ENCODE data around the gene SSBP1. TPM values are rescaled to one million over a fixed set of nuclear protein-coding genes. Genes with fewer than 3 reads are reported as not detected.

SSBP1 gene
- total RNA-seq, 1 experiment from 2014 or later = 269 TPM

DNA sequence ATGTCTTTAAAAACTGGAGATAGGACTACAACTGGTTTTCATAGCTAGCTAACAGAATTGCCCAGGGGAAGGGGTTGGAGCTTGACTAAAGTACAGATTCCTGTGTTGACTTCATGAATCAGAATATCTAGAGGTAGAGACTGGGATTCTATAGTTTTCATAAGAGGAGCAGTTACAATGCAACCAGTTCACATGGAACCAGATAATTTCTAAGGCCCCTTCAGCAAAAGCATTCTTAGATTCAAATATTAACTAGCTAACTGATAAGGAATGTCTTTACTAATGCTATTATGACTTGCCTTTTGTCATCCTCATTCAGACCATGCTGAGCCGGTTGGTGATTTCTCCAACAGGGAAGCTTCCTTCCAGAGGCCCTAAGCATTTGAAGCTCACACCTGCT, 24.3 kb upstream of the SSBP1 start:
- Histone ChIP-seq H3K27ac (ENCODE audit: low read length) (no peak overlapping the region), H3F3A (ENCODE audit: low read length, unreplicated experiment) (no peaks in the 10 kb centered on the region), H3K9ac (ENCODE audit: low read length) (no peak overlapping the region), H3K9me2 (replicated peaks; ENCODE audit: low read length) (no peaks in the 10 kb centered on the region), H2AFZ (ENCODE audit: low read length) (no peak overlapping the region), H3K36me3 (ENCODE audit: low read depth, low read length) (no peaks in the 10 kb centered on the region), H3K4me3 (ENCODE audit: low read length) (no peak overlapping the region), H3K9me3 (ENCODE audit: low read length) (no peaks in the 10 kb centered on the region), H3K4me2 (ENCODE audit: low read length) (no peak overlapping the region), H3K4me1 (ENCODE audit: insufficient read depth, low read length) (no peaks in the 10 kb centered on the region), H3K79me2 (ENCODE audit: low read length) (no peaks in the 10 kb centered on the region), H4K20me1 (ENCODE audit: low read length) (no peaks in the 10 kb centered on the region), H3K27me3 (ENCODE audit: low read length) (0 out of 2 replicates have a peak, but pooled peaks cover 10% of the 10 kb centered on the region)
- POLR2A ChIA-PET (ENCODE audit: unreplicated experiment) = interaction anchor here (0.7 kb wide), 1 partner anchor 699 kb away, joined by 4 read pairs; the partner anchor contains the start of gene MRPS33
- CTCF ChIA-PET = no interaction called here
- intact Hi-C loops (cut with micrococcal nuclease) = no loop called here
- no peak for ATAC-seq
- BruUV-seq (replicated peaks) = no TSS peak
- TF ChIP-seq EZH2 (IDR thresholded peaks at IDR 0.05; ENCODE audit: low read length, unreplicated experiment) (no peak), EZH2phosphoT487 (IDR thresholded peaks at IDR 0.05; ENCODE audit: borderline replicate concordance, low read length) (no peak)
- TF ChIP-seq, protein P1, sequence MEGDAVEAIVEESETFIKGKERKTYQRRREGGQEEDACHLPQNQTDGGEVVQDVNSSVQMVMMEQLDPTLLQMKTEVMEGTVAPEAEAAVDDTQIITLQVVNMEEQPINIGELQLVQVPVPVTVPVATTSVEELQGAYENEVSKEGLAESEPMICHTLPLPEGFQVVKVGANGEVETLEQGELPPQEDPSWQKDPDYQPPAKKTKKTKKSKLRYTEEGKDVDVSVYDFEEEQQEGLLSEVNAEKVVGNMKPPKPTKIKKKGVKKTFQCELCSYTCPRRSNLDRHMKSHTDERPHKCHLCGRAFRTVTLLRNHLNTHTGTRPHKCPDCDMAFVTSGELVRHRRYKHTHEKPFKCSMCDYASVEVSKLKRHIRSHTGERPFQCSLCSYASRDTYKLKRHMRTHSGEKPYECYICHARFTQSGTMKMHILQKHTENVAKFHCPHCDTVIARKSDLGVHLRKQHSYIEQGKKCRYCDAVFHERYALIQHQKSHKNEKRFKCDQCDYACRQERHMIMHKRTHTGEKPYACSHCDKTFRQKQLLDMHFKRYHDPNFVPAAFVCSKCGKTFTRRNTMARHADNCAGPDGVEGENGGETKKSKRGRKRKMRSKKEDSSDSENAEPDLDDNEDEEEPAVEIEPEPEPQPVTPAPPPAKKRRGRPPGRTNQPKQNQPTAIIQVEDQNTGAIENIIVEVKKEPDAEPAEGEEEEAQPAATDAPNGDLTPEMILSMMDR (conservative IDR thresholded peaks at IDR 0.05; ENCODE audit: low read depth, low read length) = no peak
- no peak for DNase-seq

DNA sequence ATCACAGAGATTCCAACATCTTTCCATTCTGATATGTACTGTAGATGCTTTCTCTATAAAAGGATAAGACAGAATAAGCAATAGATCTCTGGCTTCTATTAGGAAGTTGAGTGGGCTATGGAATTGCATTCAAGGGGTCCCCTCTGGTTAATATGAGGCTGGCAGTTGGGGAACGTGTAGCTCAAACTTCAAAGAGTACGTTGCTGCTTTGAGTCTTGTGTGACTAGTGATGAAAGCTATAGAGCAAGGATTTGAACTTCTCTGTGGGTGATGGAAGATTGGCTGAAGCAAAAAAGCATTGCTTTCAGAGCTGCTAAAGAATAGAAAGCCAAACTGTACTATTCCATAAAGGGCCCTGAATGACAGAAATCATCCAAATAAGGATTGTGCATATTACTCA, 23.6 kb upstream of the SSBP1 start:
- Histone ChIP-seq H3K27ac (ENCODE audit: low read length) (no peak overlapping the region), H3K9me3 (ENCODE audit: low read length) (no peaks in the 10 kb centered on the region), H3K79me2 (ENCODE audit: low read length) (no peaks in the 10 kb centered on the region), H3K9ac (ENCODE audit: low read length) (no peak overlapping the region), H3K4me3 (ENCODE audit: low read length) (no peak overlapping the region), H3K4me1 (ENCODE audit: insufficient read depth, low read length) (no peaks in the 10 kb centered on the region), H2AFZ (ENCODE audit: low read length) (no peak overlapping the region), H3K36me3 (ENCODE audit: low read depth, low read length) (no peaks in the 10 kb centered on the region), H3F3A (ENCODE audit: low read length, unreplicated experiment) (no peaks in the 10 kb centered on the region), H3K9me2 (replicated peaks; ENCODE audit: low read length) (no peaks in the 10 kb centered on the region), H4K20me1 (ENCODE audit: low read length) (no peaks in the 10 kb centered on the region), H3K27me3 (ENCODE audit: low read length) (0 out of 2 replicates have a peak, but pooled peaks cover 10% of the 10 kb centered on the region), H3K4me2 (ENCODE audit: low read length) (no peak overlapping the region)
- ChIA-PET POLR2A (ENCODE audit: unreplicated experiment) (interaction anchor here (0.7 kb wide), 1 partner anchor 700 kb away, joined by 4 read pairs; the partner anchor contains the start of gene MRPS33), CTCF (no interaction called here)
- no peak for DNase-seq
- intact Hi-C loops (cut with micrococcal nuclease) = no loop called here
- BruUV-seq (replicated peaks) = no TSS peak
- TF ChIP-seq, protein P1 (conservative IDR thresholded peaks at IDR 0.05; ENCODE audit: low read depth, low read length) = no peak
- TF ChIP-seq EZH2phosphoT487 (IDR thresholded peaks at IDR 0.05; ENCODE audit: borderline replicate concordance, low read length) (no peak), EZH2 (IDR thresholded peaks at IDR 0.05; ENCODE audit: low read length, unreplicated experiment) (no peak)
- ATAC-seq = no peak

DNA sequence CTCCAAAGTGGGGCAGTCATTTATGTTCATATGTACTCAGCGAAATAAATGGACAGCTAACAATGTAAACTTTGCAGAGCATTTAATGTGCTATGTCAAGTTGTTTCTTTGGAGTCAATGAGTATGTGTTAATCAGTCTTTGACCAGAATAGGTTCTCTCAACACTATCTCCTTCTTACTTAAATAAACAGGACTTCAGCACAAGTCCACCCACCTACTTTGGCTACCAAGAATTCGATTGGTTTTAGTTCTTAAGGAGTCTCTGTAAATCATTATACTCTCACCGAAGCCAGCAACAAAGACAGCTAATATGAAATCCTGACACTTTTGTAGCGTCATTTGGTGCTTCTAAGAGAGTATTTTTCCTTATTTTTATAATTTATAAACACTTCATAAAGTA, 23.1 kb upstream of the SSBP1 start:
- ATAC-seq = no peak
- no peak overlapping the region for H3K27ac ChIP-seq (ENCODE audit: low read length)
- H3K4me3 ChIP-seq (ENCODE audit: low read length) = no peak overlapping the region
- no TSS peak for BruUV-seq (replicated peaks)
- DNase-seq = no peak
- intact Hi-C loops (cut with micrococcal nuclease) = no loop called here
- no peaks in the 10 kb centered on the region for H3K4me1 ChIP-seq (ENCODE audit: insufficient read depth, low read length)
- H3K36me3 ChIP-seq (ENCODE audit: low read depth, low read length) = no peaks in the 10 kb centered on the region
- POLR2A ChIA-PET (ENCODE audit: unreplicated experiment) = no interaction called here
- CTCF ChIA-PET = interaction anchor here (0.6 kb wide), 1 partner anchor 23 kb away, joined by 4 read pairs; no protein-coding TSS in a partner anchor
- no peaks in the 10 kb centered on the region for H3K9me2 ChIP-seq (replicated peaks; ENCODE audit: low read length)
- no peaks in the 10 kb centered on the region for H4K20me1 ChIP-seq (ENCODE audit: low read length)
- no peaks in the 10 kb centered on the region for H3F3A ChIP-seq (ENCODE audit: low read length, unreplicated experiment)
- no peaks in the 10 kb centered on the region for H3K79me2 ChIP-seq (ENCODE audit: low read length)
- H3K27me3 ChIP-seq (ENCODE audit: low read length) = 0 out of 2 replicates have a peak, but pooled peaks cover 10% of the 10 kb centered on the region
- H3K4me2 ChIP-seq (ENCODE audit: low read length) = no peak overlapping the region
- H3K9ac ChIP-seq (ENCODE audit: low read length) = no peak overlapping the region
- TF ChIP-seq EZH2phosphoT487 (IDR thresholded peaks at IDR 0.05; ENCODE audit: borderline replicate concordance, low read length) (no peak), EZH2 (IDR thresholded peaks at IDR 0.05; ENCODE audit: low read length, unreplicated experiment) (no peak)
- TF ChIP-seq, protein P1 (conservative IDR thresholded peaks at IDR 0.05; ENCODE audit: low read depth, low read length) = no peak
- H2AFZ ChIP-seq (ENCODE audit: low read length) = no peak overlapping the region
- H3K9me3 ChIP-seq (ENCODE audit: low read length) = no peaks in the 10 kb centered on the region
